Panc1 (cell line): ENCODE data around the gene ERBB2. TPM values are rescaled to one million over a fixed set of nuclear protein-coding genes. Genes with fewer than 3 reads are reported as not detected.
A peak's percentile ranks its signal among the peaks of the same experiment; 100 is the strongest.

Experiments used
- ATAC-seq: fragments of 200-7000 bp; cut with Tn5 transposase; 2 replicates; pipeline ENCODE4 v1.9.1; 2020; ENCODE audit warnings: mild to moderate bottlenecking, moderate library complexity
- BruUV-seq: library from RNA; stranded (reverse); fragments of 400-500 nt; replicated peaks from 2 replicates; lab custom pipeline; 2021; lab: Mats Ljungman, UMichigan
- CTCF ChIA-PET: fragments of 300-600 bp; sonication (Branson Sonifier 250); formaldehyde crosslinking; loops from one replicate; lab custom pipeline; 2022; ENCODE audit warnings: antibody characterized with exemption; lab: Charles Lee
- POLR2A ChIA-PET: fragments of 300-600 bp; sonication (Branson Sonifier 250); formaldehyde crosslinking; loops from one replicate; lab custom pipeline; 2022; ENCODE audit warnings: antibody characterized with exemption; lab: Charles Lee
- DNase-seq: peaks from one replicate; pipeline ENCODE4 v3.0.0-alpha.2; 2010; ENCODE audit warnings: low read depth, low spot score
- H3K27ac ChIP-seq: 2 replicates; pipeline ENCODE4 v1.5.1; 2011; ENCODE audit warnings: mild to moderate bottlenecking, low read length, inconsistent platforms
- H3K27me3 ChIP-seq: fragments of 200-500 bp; sonication (Bioruptor generic); 2 replicates; pipeline ENCODE4 v1.6.0; 2014; ENCODE audit warnings: low read length, inconsistent platforms; ENCODE audit not compliant: control insufficient read depth, insufficient read depth
- H3K36me3 ChIP-seq: fragments of 200-500 bp; sonication (Bioruptor generic); 2 replicates; pipeline ENCODE4 v1.5.1; 2014; ENCODE audit warnings: inconsistent platforms, mild to moderate bottlenecking, low read length, moderate library complexity; ENCODE audit not compliant: control insufficient read depth, insufficient read depth
- H3K4me1 ChIP-seq: 2 replicates; pipeline ENCODE4 v1.5.1; 2011; ENCODE audit warnings: inconsistent platforms, mild to moderate bottlenecking, low read length, moderate library complexity; ENCODE audit not compliant: control insufficient read depth, insufficient read depth
- H3K4me3 ChIP-seq, 2 experiments: 2 replicates each; pipeline ENCODE4 v1.5.1; 2011 to 2012; ENCODE audit warnings: low read depth in 2 of 2, low read length in 2 of 2, mild to moderate bottlenecking in 2 of 2, inconsistent platforms in 1 of 2, moderate library complexity in 1 of 2
- H3K9me3 ChIP-seq: fragments of 200-500 bp; sonication (Bioruptor generic); 2 replicates; pipeline ENCODE4 v1.5.1; 2014; ENCODE audit warnings: low read depth, mild to moderate bottlenecking, inconsistent platforms, low read length, moderate library complexity; ENCODE audit not compliant: control insufficient read depth, insufficient read depth
- CTCF ChIP-seq: fragments of 450-650 bp; IDR thresholded peaks from 2 replicates; pipeline ENCODE4 v1.5.1; 2017; ENCODE audit warnings: mild to moderate bottlenecking
- POLR2AphosphoS5 ChIP-seq: IDR thresholded peaks from 2 replicates; pipeline ENCODE4 v1.6.1; 2012; ENCODE audit warnings: mild to moderate bottlenecking, low read depth, low read length, moderate library complexity
- REST ChIP-seq, 2 experiments: IDR thresholded peaks; 2 replicates each; pipeline ENCODE4 v1.6.1; 2011 to 2012; ENCODE audit warnings: low read depth in 2 of 2, control low read depth in 1 of 2, low read length in 1 of 2, mild to moderate bottlenecking in 1 of 2, moderate library complexity in 1 of 2; ENCODE audit not compliant: insufficient read depth in 1 of 2
- SIN3A ChIP-seq: IDR thresholded peaks from 2 replicates; pipeline ENCODE4 v1.6.1; 2012; ENCODE audit warnings: low read depth, mild to moderate bottlenecking, low read length, moderate library complexity, borderline replicate concordance; ENCODE audit not compliant: insufficient read depth
- TCF7L2 ChIP-seq: IDR thresholded peaks from 2 replicates; pipeline ENCODE4 v1.6.1; 2011; ENCODE audit warnings: mild to moderate bottlenecking, low read depth, low read length, inconsistent platforms
- in situ Hi-C: cut with HindIII; loops from 2 replicates; pipeline ENCODE4 v1.10.0; 2016; ENCODE audit warnings: low sequenced_read_pairs, low pct_unique_long_range_greater_than_20kb
- intact Hi-C: fragments of 100-400 bp; cut with micrococcal nuclease; formaldehyde crosslinking; loops from one replicate; pipeline ENCODE4 v1.10.0; 2022; ENCODE audit not compliant: unreplicated experiment
- total RNA-seq: library from RNA; stranded (reverse); gene quantifications from one replicate; pipeline ENCODE4 v1.2.1, GENCODE V29; 2021; ENCODE audit not compliant: unreplicated experiment

Gene ERBB2
- total RNA-seq, 1 experiment from 2014 or later = 68.6 TPM

- Histone ChIP-seq H3K4me3 (no peak within 1 kb of the TSS), H3K27me3 (no peaks in the 10 kb centered on the region), H3K4me1 (peaks cover 46% of the 10 kb centered on the region), H3K27ac (peak within 1 kb of the TSS; percentile 59), H3K9me3 (no peaks in the 10 kb centered on the region), H3K36me3 (no peaks in the 10 kb centered on the region)
- no TSS peak for BruUV-seq
- intact Hi-C loops (no loop called here), in situ Hi-C loops (no loop called here)
- ChIA-PET POLR2A (no interaction called here), CTCF (interaction anchor here (1.4 kb wide), 1 partner anchor 31 kb away, joined by 4 read pairs; no protein-coding TSS in a partner anchor)
- ATAC-seq (no peak), DNase-seq (no peak)
- TF ChIP-seq TCF7L2 = no peak
Observed at GRCh38 chr17:39664581-39665561, 35.0 kb upstream of the ERBB2 start, which contains the start of gene TCAP. TCAP (plus strand) TSS chr17:39665349; CDS start chr17:39665360, 11 bp downstream.

GRCh38 chr17:39665642-39666224 is 34.1 kb upstream of the ERBB2 start:
- in situ Hi-C loops (no loop called here), intact Hi-C loops (no loop called here)
- Histone ChIP-seq H3K4me3 (no peak overlapping the region), H3K4me1 (peaks cover 46% of the 10 kb centered on the region), H3K9me3 (no peaks in the 10 kb centered on the region), H3K27ac (peak overlapping the region; percentile 59; the same call in 1 of the 2 replicates), H3K36me3 (no peaks in the 10 kb centered on the region), H3K27me3 (no peaks in the 10 kb centered on the region)
- ATAC-seq = peak; percentile 44
- CTCF ChIA-PET = interaction anchor here (1.4 to 2.1 kb wide), 2 partner anchors 32 to 44 kb away, joined by 4 to 11 read pairs; no protein-coding TSS in a partner anchor
- no peak for DNase-seq
- BruUV-seq = no TSS peak
- POLR2A ChIA-PET = interaction anchor here (0.6 kb wide), 1 partner anchor 34 kb away, joined by 6 read pairs; no protein-coding TSS in a partner anchor
- TF ChIP-seq POLR2AphosphoS5 (no peak), CTCF (no peak; the same call in 1 of the 2 replicates), REST (IDR thresholded peaks at IDR 0.05; ENCODE audit: insufficient read depth in 1 of 2, low read depth in 2 of 2, low read length in 1 of 2) (no peak), TCF7L2 (no peak), SIN3A (no peak)
